Upper lobe of right lung (tissue), 1 donor: ENCODE measurements around the gene ALAD. TPM values are rescaled to one million over a fixed set of nuclear protein-coding genes. Genes with fewer than 3 reads are reported as not detected.

Experiments
- ATAC-seq: fragments of 200-7000 bp; cut with Tn5 transposase; one replicate; pipeline ENCODE4 v1.9.1; 2020; ENCODE audit warnings: mild to moderate bottlenecking, moderate library complexity
- DNase-seq: peaks from one replicate; pipeline ENCODE4 v3.0.0-alpha.2; 2020
- H3K27ac ChIP-seq: fragments of 200-600 bp; one replicate; pipeline ENCODE4 v1.8.0; 2022
- H3K27me3 ChIP-seq: fragments of 200-600 bp; one replicate; pipeline ENCODE4 v1.8.0; 2022; ENCODE audit warnings: mild to moderate bottlenecking
- H3K36me3 ChIP-seq: fragments of 200-600 bp; one replicate; pipeline ENCODE4 v1.8.0; 2022
- H3K4me1 ChIP-seq: fragments of 200-600 bp; one replicate; pipeline ENCODE4 v1.8.0; 2022
- H3K4me3 ChIP-seq: fragments of 200-600 bp; one replicate; pipeline ENCODE4 v1.8.0; 2022; ENCODE audit warnings: mild to moderate bottlenecking
- H3K9me3 ChIP-seq: fragments of 200-600 bp; one replicate; pipeline ENCODE4 v1.8.0; 2022
- CTCF ChIP-seq: fragments of 200-600 bp; IDR thresholded peaks from one replicate; pipeline ENCODE4 v1.8.0; 2022; ENCODE audit warnings: antibody characterized with exemption
- intact Hi-C: fragments of 100-400 bp; cut with DNase I; formaldehyde crosslinking; loops from one replicate; pipeline ENCODE4 v1.11.0; 2022
- total RNA-seq: library from RNA; stranded (reverse); fragmentation: NEBNext Ultra II Directional; extraction: Animal tissue kit (Norgen Biotek cat#: 25700); gene quantifications from one replicate; pipeline ENCODE4 v1.2.1, GENCODE V29; 2021
- donor health status: DM: no; HTN: yes; CAD: no; lungs with severe emphysema.

The ALAD gene
- total RNA-seq, 1 donor from 2014 or later, result 37.7 TPM

GRCh38 chr9:113436728-113437515 lies 35.8 kb upstream of the ALAD start:
- Histone ChIP-seq H3K27me3 (no peaks in the 10 kb centered on the region), H3K4me3 (no peak overlapping the region), H3K4me1 (no peaks in the 10 kb centered on the region), H3K36me3 (no peaks in the 10 kb centered on the region), H3K27ac (no peak overlapping the region), H3K9me3 (no peaks in the 10 kb centered on the region)
- no peak for DNase-seq
- intact Hi-C loops, result no loop called here
- ATAC-seq, result no peak
- no peak for TF ChIP-seq CTCF

- TF ChIP-seq CTCF, result no peak
- intact Hi-C loops, result no loop called here
- DNase-seq (no peak), ATAC-seq (no peak)
- no peaks in the 10 kb centered on the region for H3K36me3 ChIP-seq
- no peaks in the 10 kb centered on the region for H3K9me3 ChIP-seq
- H3K4me3 ChIP-seq, result no peak overlapping the region
- H3K4me1 ChIP-seq, result no peaks in the 10 kb centered on the region
- H3K27me3 ChIP-seq, result no peaks in the 10 kb centered on the region
- no peak overlapping the region for H3K27ac ChIP-seq
Measured at GRCh38 chr9:113431191-113431590, 30.1 kb upstream of the ALAD start.

GRCh38 chr9:113428062-113428615 lies 27.1 kb upstream of the ALAD start:
- no peak for ATAC-seq
- no peaks in the 10 kb centered on the region for H3K4me1 ChIP-seq
- no peak for TF ChIP-seq CTCF
- intact Hi-C loops, result no loop called here
- no peak for DNase-seq
- no peaks in the 10 kb centered on the region for H3K27me3 ChIP-seq
- no peaks in the 10 kb centered on the region for H3K36me3 ChIP-seq
- H3K27ac ChIP-seq, result no peak overlapping the region
- no peaks in the 10 kb centered on the region for H3K9me3 ChIP-seq
- no peak overlapping the region for H3K4me3 ChIP-seq

GRCh38 chr9:113427629-113428028 lies 26.5 kb upstream of the ALAD start:
- DNase-seq, result no peak
- Histone ChIP-seq H3K27me3 (no peaks in the 10 kb centered on the region), H3K36me3 (no peaks in the 10 kb centered on the region), H3K4me3 (no peak overlapping the region), H3K27ac (no peak overlapping the region), H3K9me3 (no peaks in the 10 kb centered on the region), H3K4me1 (no peaks in the 10 kb centered on the region)
- TF ChIP-seq CTCF, result no peak
- intact Hi-C loops, result no loop called here
- ATAC-seq, result no peak

- Histone ChIP-seq H3K9me3 (no peaks in the 10 kb centered on the region), H3K27ac (no peak overlapping the region), H3K4me3 (no peak overlapping the region), H3K36me3 (no peaks in the 10 kb centered on the region), H3K4me1 (no peaks in the 10 kb centered on the region), H3K27me3 (no peaks in the 10 kb centered on the region)
- intact Hi-C loops, result no loop called here
- ATAC-seq (no peak), DNase-seq (no peak)
- no peak for TF ChIP-seq CTCF
Measured at GRCh38 chr9:113426701-113427100, 25.6 kb upstream of the ALAD start.
